CD4-positive, alpha-beta T cell treated with Interleukin-17A for 4 hours (primary cell): ENCODE measurements around the gene UHRF2.
"Not testable (repeated sequence)": the region's sequence is repeated elsewhere in the genome, so short reads cannot be mapped to it uniquely, and the experiment has no call there.

Experiments used
- DNase-seq: peaks from one replicate; pipeline ENCODE4 v3.0.0-alpha.2; 2020; ENCODE audit warnings: mixed read lengths

The UHRF2 gene

DNA sequence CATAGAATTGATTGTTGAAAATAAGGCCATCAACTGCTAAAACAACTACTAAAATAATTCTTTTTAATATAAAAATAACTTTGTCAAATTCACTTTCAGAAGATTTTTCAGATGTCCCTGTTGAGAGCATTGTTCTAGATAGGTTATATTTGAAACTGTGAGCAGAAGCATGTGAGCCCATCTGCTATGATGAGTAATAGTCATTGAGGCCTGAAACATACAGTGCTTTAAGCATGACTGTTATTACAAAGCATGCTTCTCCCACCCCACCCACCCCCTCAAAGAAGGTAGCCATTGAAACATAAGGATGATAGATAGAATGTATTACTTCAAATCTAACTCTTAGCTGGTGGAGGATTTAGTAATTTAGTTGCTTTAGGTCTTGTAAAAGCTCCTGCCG, 86.0 kb downstream of the UHRF2 start:
- DNase-seq = no peak

DNA sequence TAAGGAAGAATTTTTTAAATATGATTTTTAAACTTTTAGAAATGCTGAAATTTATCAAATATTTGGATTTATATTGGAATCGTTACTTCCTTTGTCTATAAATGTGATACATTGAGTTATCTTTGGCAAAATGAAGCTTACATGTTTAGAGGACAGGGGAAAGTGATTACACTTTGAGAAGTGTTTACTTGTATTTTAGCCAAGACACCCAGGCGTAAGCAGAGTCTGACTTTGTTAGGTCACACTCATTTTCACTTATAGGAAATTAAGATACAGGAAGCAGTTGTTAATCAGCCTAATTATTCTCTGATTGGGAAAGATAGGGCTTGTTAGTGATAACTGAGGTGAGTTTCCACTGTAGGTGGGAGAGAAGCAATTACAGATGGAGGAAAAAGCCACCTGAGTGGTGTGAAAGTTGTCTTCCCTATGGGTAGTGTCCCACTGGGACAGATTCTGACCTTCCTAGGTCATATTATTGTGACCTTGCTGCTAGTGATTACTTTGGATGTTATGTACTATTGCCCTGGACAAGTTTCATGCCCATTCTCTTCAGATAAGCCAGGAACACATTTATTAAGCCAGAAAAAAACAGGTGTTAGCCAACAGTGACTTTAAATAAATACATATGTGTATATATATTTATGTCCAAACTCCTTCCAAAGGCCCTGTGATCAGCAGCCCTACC, 88.7 kb downstream of the UHRF2 start:
- DNase-seq = no peak

DNA sequence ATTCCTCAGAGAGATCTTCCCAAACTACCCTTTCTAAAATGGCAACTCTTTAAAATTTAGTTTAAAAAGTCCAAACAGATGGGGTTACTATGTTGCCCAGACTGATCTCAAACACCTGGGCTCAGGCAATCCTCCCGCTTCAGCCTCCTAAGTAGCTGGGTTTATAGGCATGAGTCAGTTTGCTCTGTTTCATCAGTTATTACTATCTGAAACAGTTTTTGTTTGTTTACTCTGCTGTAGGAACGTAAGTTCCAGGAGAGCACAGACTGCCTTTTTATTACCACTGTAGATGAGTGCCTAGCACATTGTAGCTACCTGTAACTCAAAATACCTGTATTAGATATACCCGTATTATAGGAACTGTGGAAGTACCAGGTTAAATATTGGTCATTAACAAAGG, 89.4 kb downstream of the UHRF2 start:
- DNase-seq = no peak

DNA sequence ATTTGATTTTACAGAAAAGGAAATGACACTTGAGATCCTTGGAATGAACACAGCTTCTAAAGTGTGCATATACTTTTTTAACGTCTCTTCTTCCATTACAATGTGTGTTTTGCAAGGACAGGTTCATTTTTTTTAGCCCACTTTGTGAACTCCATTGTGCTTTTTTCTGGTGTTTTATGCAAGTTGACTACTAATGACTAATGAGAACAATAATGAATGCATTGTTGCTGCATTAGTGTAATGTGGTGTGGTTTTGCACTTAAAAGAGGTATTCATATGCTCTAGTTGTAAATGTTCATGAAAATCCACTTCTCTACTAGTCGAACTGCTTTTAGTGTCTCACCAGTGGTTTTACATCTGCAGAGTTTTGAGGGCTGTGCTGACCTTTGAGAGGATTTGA, 93.6 kb downstream of the UHRF2 start:
- no peak for DNase-seq

DNA sequence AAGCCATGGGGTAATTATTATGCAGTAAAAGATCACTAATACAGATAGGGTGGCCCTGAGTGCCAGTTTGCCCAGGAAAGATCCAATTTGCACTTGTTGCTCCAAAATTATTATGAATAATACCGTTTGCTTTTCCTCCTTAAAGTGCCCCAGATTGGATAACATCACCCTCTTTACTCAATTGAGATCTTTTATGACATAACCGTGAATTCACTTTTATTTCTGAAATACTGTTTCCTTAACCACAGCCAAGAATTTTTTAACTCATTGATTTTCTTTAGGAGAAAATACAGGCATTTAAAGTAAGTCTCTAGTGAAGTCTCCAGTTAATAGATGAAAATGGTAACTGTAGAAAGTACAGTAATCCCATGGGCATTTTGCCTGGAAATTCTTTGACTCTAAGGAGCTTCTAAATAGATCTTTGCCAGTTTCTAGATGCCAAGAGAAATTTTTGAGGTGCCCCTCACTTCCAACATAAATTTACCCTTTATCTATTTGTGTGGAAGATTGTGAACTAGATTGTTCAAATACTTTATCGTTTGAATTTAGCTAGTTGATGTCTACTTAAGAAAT, 99.2 kb downstream of the UHRF2 start:
- no peak for DNase-seq

DNA sequence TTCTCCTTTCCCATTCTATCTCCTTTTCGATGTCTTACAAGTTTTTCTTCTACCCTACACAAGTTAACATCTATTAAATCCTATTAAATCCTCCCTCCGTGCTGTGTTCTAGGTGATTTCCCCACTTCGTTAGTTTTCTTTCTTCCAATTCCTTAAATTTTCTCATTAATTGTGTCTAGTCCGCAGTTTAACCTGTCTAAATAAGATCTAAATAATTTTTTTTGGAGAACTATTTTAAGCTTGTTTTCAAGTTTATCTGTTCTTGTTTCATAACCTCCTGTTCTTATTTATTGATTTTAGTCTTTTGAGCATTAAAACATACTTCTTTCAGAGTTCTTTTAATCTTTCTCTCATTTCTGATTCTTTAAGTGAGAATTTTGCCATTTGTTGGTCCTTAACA, 109.3 kb downstream of the UHRF2 start:
- DNase-seq = no peak

DNA sequence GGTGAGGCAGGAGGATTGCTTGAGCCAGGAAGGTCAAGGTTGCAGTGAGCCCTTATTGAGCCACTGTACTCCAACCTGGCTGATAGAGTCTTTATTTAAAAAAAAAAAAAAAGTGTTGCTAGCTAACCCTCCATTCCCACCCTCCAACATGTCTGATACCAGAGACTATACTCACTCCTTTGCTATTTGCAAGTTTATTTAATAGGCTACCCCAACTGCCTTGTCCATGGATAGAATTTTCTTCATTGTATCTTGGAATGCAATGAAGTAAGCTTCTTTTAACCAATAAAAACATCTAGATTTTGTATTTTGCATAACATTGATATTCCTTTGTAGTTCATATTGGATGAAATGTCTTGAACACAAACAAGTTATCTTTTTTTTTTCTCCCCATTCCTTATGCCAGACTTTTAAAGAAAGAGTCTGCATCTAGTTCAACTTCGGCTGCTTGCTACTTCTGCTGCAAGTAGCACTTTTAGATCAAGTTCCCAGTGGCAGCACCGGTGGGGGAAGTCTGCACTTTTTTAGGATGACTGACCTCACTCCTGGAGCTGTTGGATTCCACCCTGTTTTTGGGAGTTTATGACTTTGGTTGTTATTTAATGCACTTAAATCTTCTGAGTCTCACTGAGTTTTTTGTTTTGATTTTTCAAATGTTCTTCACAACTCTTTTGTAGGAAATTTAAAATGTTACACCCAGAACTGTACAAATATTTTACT, 112.5 kb downstream of the UHRF2 start:
- DNase-seq = no peak

DNA sequence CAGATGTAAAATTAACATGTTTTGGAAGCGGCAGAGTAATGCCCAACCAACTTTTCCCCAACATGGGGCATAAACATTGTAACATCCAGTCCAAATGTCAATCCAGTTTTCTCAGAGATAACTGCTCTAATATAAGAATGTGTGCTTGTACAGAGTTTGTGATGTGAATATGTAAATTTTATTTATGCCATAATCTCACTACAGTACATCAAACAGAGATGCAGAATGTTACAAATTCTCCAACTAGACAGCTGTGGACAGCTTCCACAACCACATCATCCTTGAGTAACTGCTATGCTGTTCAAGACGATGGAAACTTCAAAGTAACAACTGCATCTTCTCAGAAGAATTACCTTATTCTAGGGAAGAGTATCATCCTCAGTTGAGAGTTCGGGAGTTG, 122.6 kb downstream of the UHRF2 start:
- no peak for DNase-seq

DNA sequence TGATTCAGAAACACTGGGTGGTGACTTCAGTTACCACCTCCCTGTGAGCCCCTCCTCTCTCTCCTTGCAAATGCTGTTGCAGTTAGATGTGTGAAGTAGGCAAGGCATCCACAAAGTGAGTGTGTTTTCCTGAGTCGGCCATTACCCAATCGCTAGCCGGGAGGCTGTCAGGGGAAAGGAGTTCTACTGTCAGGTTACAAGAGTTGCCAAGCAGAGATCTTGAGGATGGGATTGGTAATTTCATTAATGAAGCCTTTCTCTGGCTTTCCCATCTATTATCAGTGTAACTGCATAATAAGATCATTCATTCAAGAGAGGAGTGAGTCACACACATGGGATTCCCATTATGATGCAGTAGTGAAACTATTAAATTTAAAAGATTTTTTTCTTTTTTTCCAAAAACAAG, 125.7 kb downstream of the UHRF2 start:
- no peak for DNase-seq

DNA sequence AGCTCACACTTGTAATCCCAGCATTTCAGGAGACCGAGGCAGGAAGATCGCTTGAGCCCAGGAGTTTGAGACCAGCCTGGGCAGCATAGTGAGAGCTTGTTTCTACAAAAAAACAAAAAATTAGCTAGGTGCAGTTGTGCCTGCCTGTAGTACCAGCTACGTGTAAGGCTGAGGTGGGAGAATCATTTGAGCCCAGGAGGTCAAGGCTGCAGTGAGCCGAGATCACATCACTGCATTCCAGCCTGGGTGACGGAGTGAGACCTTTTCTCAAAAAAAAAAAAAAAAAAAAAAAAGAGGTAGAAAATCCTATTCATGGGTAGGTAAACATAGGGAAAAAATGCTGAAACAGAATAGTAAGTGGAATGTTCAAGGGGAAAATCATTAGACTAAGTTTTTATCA, 129.6 kb downstream of the UHRF2 start:
- DNase-seq = not testable (repeated sequence)

DNA sequence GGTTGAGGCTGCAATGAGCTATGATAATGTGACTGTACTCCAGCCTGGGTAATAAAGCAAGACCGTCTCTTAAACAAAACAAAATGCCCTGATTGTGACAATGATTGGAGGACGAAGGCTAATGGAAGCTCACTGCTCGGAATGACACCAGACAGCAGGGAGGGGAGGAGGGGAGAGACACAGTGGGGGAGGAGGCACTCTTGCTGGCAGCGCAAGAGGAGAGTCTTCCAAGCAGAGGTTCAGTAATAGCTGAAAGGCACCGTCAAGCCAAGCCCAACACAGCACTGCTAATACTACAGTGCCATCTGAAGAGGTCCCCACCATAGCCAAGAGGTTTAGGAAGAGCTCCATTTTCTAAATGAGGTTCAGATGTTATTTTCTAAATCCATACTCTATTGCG, 130.2 kb downstream of the UHRF2 start:
- DNase-seq = no peak

DNA sequence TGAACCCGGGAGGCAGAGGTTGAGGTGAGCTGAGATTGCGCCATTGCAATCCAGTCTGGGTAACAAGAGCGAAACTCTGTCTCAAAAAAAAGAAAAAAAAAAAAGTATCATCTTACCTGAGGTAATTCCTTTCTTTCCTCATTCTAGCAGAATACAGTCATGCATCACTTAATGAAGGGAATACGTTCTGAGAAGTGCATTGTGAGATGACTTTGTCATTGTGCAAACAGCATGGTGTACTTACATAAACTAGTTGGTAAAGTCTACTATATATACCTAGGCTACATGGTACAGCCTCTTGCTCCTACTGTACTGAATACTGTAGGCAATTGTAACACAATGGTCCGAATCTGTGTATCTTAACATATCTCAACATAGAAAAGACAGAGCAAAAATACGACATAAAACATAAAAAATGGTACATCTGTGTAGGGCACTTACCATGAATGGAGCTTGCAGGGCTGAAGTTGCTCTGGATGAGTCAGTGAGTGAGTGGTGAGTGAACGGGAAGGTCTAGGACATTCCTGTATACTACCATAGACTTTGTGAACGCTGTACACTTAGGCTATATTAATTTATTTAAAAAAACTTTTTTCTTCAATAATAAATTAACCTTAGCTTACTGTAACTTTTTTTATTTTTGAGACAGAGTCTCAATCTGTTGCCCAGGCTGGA, 132.2 kb downstream of the UHRF2 start:
- no peak for DNase-seq

DNA sequence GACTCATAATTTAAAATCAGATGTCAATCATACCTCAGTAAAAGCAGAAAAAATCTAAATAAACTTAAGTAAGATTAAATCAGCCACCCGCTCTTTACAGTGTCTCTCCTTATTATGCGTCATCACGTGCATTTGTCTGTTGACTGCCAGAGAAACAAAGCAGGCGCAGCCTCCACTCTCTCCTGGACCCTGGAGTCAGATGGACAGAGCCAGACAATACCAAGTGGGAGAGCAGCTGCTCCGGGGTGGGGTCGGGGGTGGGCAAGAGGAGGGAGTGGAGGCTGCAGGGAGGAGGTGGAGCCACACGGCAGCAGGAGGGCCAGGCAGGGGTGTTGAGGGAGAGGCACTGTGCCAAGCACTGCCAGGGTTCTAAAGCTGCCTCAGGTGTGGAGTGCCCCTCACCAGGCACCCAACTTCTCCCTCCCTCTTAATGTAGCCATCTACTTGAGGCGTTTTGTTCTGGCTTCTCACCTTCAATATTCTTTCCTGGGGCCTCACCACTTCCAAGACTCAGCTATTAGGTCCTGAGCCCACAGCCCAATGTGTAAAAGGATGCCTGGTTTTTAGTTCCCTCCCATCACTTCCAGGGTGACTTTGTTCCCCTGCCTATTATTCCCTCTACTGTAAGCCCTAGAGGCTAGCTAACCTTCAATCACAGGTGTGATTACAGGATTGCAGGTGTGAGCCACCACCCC, 136.3 kb downstream of the UHRF2 start:
- DNase-seq = no peak

DNA sequence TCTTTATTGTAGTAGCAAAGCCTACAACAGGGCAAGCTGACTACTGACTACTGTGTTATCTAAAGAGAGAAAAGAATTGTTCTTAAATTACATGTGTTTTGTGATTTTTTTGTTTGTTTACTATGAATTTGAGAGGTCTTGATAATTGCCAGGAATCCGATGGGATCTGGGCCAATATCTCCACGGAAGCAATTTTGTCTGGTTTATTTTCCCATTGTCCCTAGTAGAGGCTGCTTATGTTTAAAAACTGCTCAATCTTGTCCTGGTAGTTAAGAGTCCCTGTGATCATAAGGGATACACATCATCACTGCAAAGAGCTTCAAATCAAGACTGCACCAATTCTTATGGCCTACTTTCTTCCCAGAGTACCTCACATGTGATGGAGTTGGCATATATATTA, 138.1 kb downstream of the UHRF2 start:
- no peak for DNase-seq

DNA sequence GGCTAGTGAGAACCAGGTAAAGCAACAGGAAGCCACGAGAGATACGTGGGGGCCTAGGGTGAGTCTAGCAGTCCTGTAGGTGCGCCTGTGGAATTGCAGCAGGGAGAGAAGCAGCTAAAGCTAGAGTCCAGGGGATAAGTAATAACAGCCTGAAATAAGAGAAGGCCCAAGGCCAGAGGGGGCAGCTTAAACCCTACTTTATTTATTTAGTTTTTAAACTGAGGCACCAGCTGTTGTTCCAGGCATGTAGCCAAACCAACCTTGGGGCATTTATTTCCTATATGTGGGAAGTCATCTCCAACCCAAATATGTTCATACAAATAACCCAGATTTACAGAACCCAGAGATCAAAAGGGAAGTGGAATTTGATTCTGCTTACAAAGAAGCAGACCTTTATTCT, 139.0 kb downstream of the UHRF2 start:
- no peak for DNase-seq

DNA sequence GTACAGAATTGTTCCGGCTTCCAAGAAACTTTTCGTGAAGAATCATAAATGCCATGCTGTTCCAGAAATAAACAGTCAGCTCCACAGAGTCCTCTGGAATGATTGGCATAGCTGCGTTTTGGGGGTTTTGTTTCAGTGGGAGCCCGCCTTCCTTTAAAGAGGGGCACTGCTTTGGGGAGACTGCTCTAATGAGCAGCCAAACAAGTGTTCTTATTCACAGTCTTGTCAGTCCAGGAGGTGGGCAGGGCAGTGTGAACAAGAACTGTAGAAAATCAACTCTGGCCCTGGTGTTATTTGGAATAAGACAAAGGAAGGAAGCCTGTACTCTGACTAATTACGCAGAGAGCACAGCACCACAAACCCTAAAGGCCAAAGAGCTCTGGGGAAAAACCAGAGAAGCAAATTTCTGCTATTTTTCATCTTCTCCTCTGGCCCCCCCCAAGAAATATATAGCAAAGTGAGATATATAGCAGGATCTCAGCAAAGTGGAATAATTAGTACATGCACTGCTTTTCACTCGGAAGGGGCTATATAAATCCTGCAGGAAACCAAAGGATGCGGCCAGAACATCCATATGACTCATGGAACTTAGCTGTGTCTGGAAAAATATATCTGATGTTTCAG, 139.6 kb downstream of the UHRF2 start:
- no peak for DNase-seq

DNA sequence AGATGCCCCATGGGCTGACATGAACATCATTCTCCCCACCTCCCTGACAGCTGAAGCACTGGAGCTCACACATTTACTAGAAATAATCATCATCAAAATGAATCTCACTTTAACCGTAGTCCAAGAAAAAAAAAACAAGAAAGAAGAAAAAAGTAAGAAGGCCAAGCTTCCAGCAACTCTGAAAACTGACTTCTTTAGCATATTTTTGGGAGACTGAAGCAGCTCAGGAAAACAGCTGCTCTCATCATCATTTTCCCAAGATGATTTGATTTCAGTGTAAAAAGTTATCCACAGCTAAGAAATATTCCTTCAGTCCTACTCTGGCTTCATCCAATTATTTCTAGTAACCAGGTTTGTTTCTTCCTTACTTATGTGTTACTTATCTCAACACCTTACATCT, 140.9 kb downstream of the UHRF2 start:
- DNase-seq = no peak
